ELR (cell line): ENCODE results near the gene POU2F2.
"Not testable (repeated sequence)": the region's sequence is repeated elsewhere in the genome, so short reads cannot be mapped to it uniquely, and the experiment has no call there.

Source experiments
- DNase-seq: peaks from one replicate; pipeline ENCODE4 v3.0.0-alpha.2; 2015; ENCODE audit warnings: low read depth

POU2F2 gene

GRCh38 chr19:42100241-42100640 is 32.0 kb downstream of the POU2F2 start:
- not testable (repeated sequence) for DNase-seq

GRCh38 chr19:42099336-42099925 is 32.8 kb downstream of the POU2F2 start:
- no peak for DNase-seq

- DNase-seq = no peak
Observed at GRCh38 chr19:42098781-42099180, 33.5 kb downstream of the POU2F2 start.

- DNase-seq = no peak
Observed at GRCh38 chr19:42097461-42097860, 34.8 kb downstream of the POU2F2 start.

GRCh38 chr19:42096255-42096837 is 35.9 kb downstream of the POU2F2 start:
- DNase-seq = no peak

GRCh38 chr19:42095814-42096230 is 36.4 kb downstream of the POU2F2 start:
- DNase-seq = no peak

GRCh38 chr19:42095142-42095813 is 37.0 kb downstream of the POU2F2 start:
- DNase-seq = no peak

- no peak for DNase-seq
Observed at GRCh38 chr19:42093926-42094325, 38.3 kb downstream of the POU2F2 start.

GRCh38 chr19:42093505-42093904 is 38.7 kb downstream of the POU2F2 start:
- DNase-seq = no peak

- no peak for DNase-seq
Observed at GRCh38 chr19:42092350-42092749, 39.9 kb downstream of the POU2F2 start.

GRCh38 chr19:42091742-42092141 is 40.5 kb downstream of the POU2F2 start:
- DNase-seq = peak; percentile 43

GRCh38 chr19:42091300-42091699 is 40.9 kb downstream of the POU2F2 start:
- DNase-seq = no peak

- no peak for DNase-seq
Observed at GRCh38 chr19:42090672-42091071, 41.6 kb downstream of the POU2F2 start.

GRCh38 chr19:42089772-42090171 is 42.5 kb downstream of the POU2F2 start:
- DNase-seq = no peak

GRCh38 chr19:42089191-42089750 is 43.0 kb downstream of the POU2F2 start:
- no peak for DNase-seq

- peak; percentile 81 for DNase-seq
Observed at GRCh38 chr19:42088471-42089190, 43.6 kb downstream of the POU2F2 start.

- DNase-seq = no peak
Observed at GRCh38 chr19:42086770-42087550, 45.3 kb downstream of the POU2F2 start.

- DNase-seq = no peak
Observed at GRCh38 chr19:42086188-42086736, 46.0 kb downstream of the POU2F2 start.

GRCh38 chr19:42083537-42083936 is 48.7 kb downstream of the POU2F2 start:
- DNase-seq = no peak

GRCh38 chr19:42081584-42082203 is 50.6 kb downstream of the POU2F2 start:
- peak; percentile 70 for DNase-seq
